Measurements from ENCODE around the gene CHAT.

Gene CHAT

GRCh38 chr10:49599546-49599945, 14.3 kb upstream of the CHAT start:
- no peak for TF ChIP-seq CTCF (IDR thresholded peaks at IDR 0.05; ENCODE audit: control insufficient read depth, insufficient read depth, low read depth, low read length, missing control alignments)
- DNase-seq (ENCODE audit: low read depth), result no peak
- H3K4me3 ChIP-seq (ENCODE audit: control insufficient read depth, low read depth, low read length), result no peak overlapping the region

GRCh38 chr10:49600046-49600445, 13.8 kb upstream of the CHAT start:
- no peak for TF ChIP-seq CTCF (IDR thresholded peaks at IDR 0.05; ENCODE audit: control insufficient read depth, insufficient read depth, low read depth, low read length, missing control alignments)
- H3K4me3 ChIP-seq (ENCODE audit: control insufficient read depth, low read depth, low read length), result no peak overlapping the region
- no peak for DNase-seq (ENCODE audit: low read depth)

- no peak for TF ChIP-seq CTCF (IDR thresholded peaks at IDR 0.05; ENCODE audit: control insufficient read depth, insufficient read depth, low read depth, low read length, missing control alignments)
- H3K4me3 ChIP-seq (ENCODE audit: control insufficient read depth, low read depth, low read length), result no peak overlapping the region
- DNase-seq (ENCODE audit: low read depth), result no peak
Measured at GRCh38 chr10:49600781-49601400, 12.9 kb upstream of the CHAT start.

- H3K4me3 ChIP-seq (ENCODE audit: control insufficient read depth, low read depth, low read length), result no peak overlapping the region
- no peak for TF ChIP-seq CTCF (IDR thresholded peaks at IDR 0.05; ENCODE audit: control insufficient read depth, insufficient read depth, low read depth, low read length, missing control alignments)
- no peak for DNase-seq (ENCODE audit: low read depth)
Measured at GRCh38 chr10:49601857-49602256, 12.0 kb upstream of the CHAT start.

- DNase-seq (ENCODE audit: low read depth), result no peak
- H3K4me3 ChIP-seq (ENCODE audit: control insufficient read depth, low read depth, low read length), result no peak overlapping the region
- TF ChIP-seq CTCF (IDR thresholded peaks at IDR 0.05; ENCODE audit: control insufficient read depth, insufficient read depth, low read depth, low read length, missing control alignments), result no peak
Measured at GRCh38 chr10:49602380-49603023, 11.3 kb upstream of the CHAT start.

- DNase-seq (ENCODE audit: low read depth), result no peak
- no peak for TF ChIP-seq CTCF (IDR thresholded peaks at IDR 0.05; ENCODE audit: control insufficient read depth, insufficient read depth, low read depth, low read length, missing control alignments)
- no peak overlapping the region for H3K4me3 ChIP-seq (ENCODE audit: control insufficient read depth, low read depth, low read length)
Measured at GRCh38 chr10:49605216-49605938, 8.5 kb upstream of the CHAT start.
